Testis (tissue), 5 donors: ENCODE results near the gene ZNF613. TPM values are rescaled to one million over a fixed set of nuclear protein-coding genes. Genes with fewer than 3 reads are reported as not detected.

ENCODE experiments used
- DNase-seq: peaks from one replicate; pipeline ENCODE4 v3.0.0-alpha.2; 2019
- H3K27ac ChIP-seq, 2 donors: fragments of 200-600 bp; sonication (generic); one replicate each; pipeline ENCODE4 v1.5.1; 2019
- H3K27me3 ChIP-seq: fragments of 200-600 bp; sonication (generic); one replicate; pipeline ENCODE4 v1.5.1; 2019
- H3K36me3 ChIP-seq: fragments of 200-600 bp; sonication (generic); one replicate; pipeline ENCODE4 v1.5.1; 2017; ENCODE audit warnings: low read depth; ENCODE audit errors: missing control alignments
- H3K4me1 ChIP-seq: fragments of 200-600 bp; sonication (generic); one replicate; pipeline ENCODE4 v1.5.1; 2019
- H3K4me3 ChIP-seq, 2 donors: fragments of 200-600 bp; sonication (generic); one replicate each; pipeline ENCODE4 v1.5.1; 2017 to 2019
- H3K9me3 ChIP-seq: fragments of 200-600 bp; sonication (generic); one replicate; pipeline ENCODE4 v1.5.1; 2017
- CTCF ChIP-seq, 3 experiments: fragments of 450-650 bp in 2 of 3; fragments of 200-600 bp in 1 of 3; sonication (generic) in 1 of 3; IDR thresholded peaks; one replicate each; pipeline ENCODE4 v1.5.1; 2016 to 2019; ENCODE audit warnings: antibody characterized with exemption in 3 of 3, mild to moderate bottlenecking in 2 of 3, moderate library complexity in 1 of 3
- POLR2A ChIP-seq: fragments of 450-650 bp; IDR thresholded peaks from one replicate; pipeline ENCODE4 v1.6.1; 2017; ENCODE audit warnings: antibody characterized with exemption, mild to moderate bottlenecking, moderate library complexity
- WGBS, 2 donors: methylation state at CpG; one replicate each; pipeline ENCODE4 v1.1.5; 2018; 5-methylcytosine and 5-hydroxymethylcytosine counted together
- intact Hi-C: fragments of 100-400 bp; cut with DNase I; formaldehyde crosslinking; loops from one replicate; pipeline ENCODE4 v1.15.1; 2023; ENCODE audit warnings: low total_unique reads
- long read RNA-seq, 2 donors: transcript quantifications; one replicate each; lab custom pipeline, GENCODE V29; 2026
- polyA plus RNA-seq: library from polyadenylated mRNA; stranded (reverse); fragments of 350-450 nt; fragmentation: Illumina TruSeq; extraction: RNeasy Lipid Tissue Mini Kit (QIAGEN cat#74804); gene quantifications from one replicate; pipeline ENCODE4 v1.2.3, GENCODE V29; 2014; ENCODE audit warnings: low read depth, low replicate concordance; ENCODE audit not compliant: insufficient read depth
- total RNA-seq, 2 donors: library from RNA; depleted of rRNA; stranded (reverse); fragments of >200 nt; gene quantifications; one replicate each; pipeline ENCODE4 v1.2.3, GENCODE V29; 2016

Gene ZNF613
- 1 to 10 TPM; 9.2 to 9.4 TPM for total RNA-seq
- 2.8 TPM for polyA plus RNA-seq
- long read RNA-seq, donor 1 = 0 reads
- long read RNA-seq, donor 2, partial matches to known transcripts = 0 of 1 reads
- long read RNA-seq, donor 2, other reads (novel, unspliced or antisense) = 0 of 1 reads

- intact Hi-C loops = no loop called here
- 0% methylated on average over 51 to 52 of the region's 52 CpGs for whole genome bisulfite sequencing, 2 donors
These were observed at the start of gene ZNF613 for GRCh38 chr19:51926784-51927741. TSS of gene ZNF613 (plus strand) at chr19:51927472. CDS start at chr19:51936221, 8,749 bp downstream.

DNA sequence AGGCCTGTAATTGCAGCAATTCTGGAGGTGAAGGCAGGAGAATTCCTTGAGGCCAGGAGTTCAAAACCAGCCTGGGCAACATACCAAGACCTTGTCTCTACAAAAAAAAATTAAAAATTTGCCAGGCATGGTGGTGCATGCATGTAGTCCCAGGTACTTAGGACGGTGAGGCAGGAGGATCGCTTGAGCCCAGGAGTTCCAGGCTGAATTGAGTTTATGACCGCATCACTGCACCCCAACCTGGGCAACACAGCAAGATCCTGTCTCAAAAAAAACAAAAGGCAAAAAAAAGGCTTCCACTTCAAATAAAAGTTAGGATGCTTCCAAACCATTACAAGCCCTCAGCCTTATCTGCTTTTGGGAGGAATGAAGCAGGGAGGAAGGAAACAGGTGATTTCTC is 44.8 kb upstream of the ZNF613 start:
- H3K27me3 ChIP-seq = no peaks in the 10 kb centered on the region
- no peaks in the 10 kb centered on the region for H3K36me3 ChIP-seq
- no peak for DNase-seq
- 95 to 96% methylated on average over 3 of the region's 3 CpGs for WGBS, 2 donors
- H3K4me1 ChIP-seq = no peaks in the 10 kb centered on the region
- no peak overlapping the region for H3K4me3 ChIP-seq
- TF ChIP-seq POLR2A = no peak
- no peak for TF ChIP-seq CTCF (IDR thresholded peaks at IDR 0.05)
- H3K9me3 ChIP-seq = no peaks in the 10 kb centered on the region
- no peak overlapping the region for H3K27ac ChIP-seq
- intact Hi-C loops = no loop called here

More at GRCh38 chr19:51926784-51927741, at the start of gene ZNF613:
- Histone ChIP-seq H3K4me1 (peaks cover 3% of the 10 kb centered on the region), H3K27ac (peak within 1 kb of the TSS; percentile 88 to 90), H3K9me3 (peaks cover 4% of the 10 kb centered on the region), H3K36me3 (no peaks in the 10 kb centered on the region), H3K4me3 (peak within 1 kb of the TSS; percentile 80 to 95), H3K27me3 (no peaks in the 10 kb centered on the region)
- TF ChIP-seq CTCF (IDR thresholded peaks at IDR 0.05) = no peak
- no peak for TF ChIP-seq POLR2A
- DNase-seq = peak; percentile 96

GRCh38 chr19:51884713-51885112 is 42.6 kb upstream of the ZNF613 start:
- no peak overlapping the region for H3K27ac ChIP-seq
- no peaks in the 10 kb centered on the region for H3K27me3 ChIP-seq
- no peaks in the 10 kb centered on the region for H3K36me3 ChIP-seq
- TF ChIP-seq CTCF (IDR thresholded peaks at IDR 0.05) = no peak
- no peak for TF ChIP-seq POLR2A
- no peak overlapping the region for H3K4me3 ChIP-seq
- intact Hi-C loops = no loop called here
- 94 to 96% methylated on average over 2 of the region's 2 CpGs for WGBS, 2 donors
- no peak for DNase-seq
- no peaks in the 10 kb centered on the region for H3K9me3 ChIP-seq
- H3K4me1 ChIP-seq = no peaks in the 10 kb centered on the region

DNA sequence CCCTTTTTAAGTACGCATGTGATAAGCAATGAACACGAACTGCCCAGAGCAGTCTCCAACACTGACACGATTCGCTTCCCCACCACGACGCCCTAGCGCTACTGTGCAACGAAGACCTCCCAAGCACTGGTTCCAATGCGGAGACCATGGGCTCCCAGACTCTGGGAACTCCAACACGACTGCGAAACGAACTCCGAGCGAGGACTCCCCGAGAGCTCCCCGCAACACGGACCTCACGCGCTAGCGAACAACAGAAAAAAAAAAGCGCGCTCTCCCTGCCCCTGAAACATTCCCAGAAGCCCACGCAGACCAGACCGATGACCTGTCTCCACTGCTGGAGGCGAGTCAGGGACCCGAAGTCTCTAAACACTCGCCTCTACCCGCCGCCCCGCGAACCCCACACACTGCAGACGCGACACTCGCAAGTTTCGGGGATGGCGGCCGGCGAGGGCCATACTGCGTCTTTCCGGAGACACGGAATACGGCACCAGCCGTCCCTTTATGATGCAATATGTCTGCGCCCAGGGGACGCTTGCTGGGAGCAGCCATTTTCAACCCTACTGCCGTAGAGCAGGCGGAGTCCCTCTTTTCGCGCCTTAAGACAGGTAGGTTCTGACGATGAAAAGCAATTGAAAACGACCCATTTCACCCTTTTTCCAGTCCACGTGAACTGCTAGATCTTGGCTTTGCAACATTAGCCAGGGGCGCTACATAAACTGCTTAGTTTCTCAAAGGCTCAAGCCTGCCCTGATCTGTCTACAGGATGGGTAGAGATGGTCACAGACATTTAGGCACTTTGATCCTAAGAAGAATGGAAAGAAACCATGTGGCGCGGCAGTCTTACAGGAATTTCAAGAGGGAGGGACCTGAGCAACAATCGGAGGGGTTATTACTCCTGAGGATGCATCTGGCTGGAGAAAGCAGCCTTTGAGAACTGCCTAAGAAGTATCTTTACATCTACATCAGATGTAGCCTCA is 39.5 kb upstream of the ZNF613 start, which contains the start of gene ZNF577:
Gene ZNF577, minus strand, starts transcription at position 430 of the 977 bp plus-strand sequence. CDS start 7,569 bp downstream, outside the sequence.
- Histone ChIP-seq H3K36me3 (no peaks in the 10 kb centered on the region), H3K27me3 (no peaks in the 10 kb centered on the region), H3K27ac (peak within 1 kb of the TSS; percentile 58 to 63), H3K9me3 (no peaks in the 10 kb centered on the region), H3K4me3 (peak within 1 kb of the TSS; percentile 59 to 77), H3K4me1 (no peaks in the 10 kb centered on the region)
- intact Hi-C loops = no loop called here
- peak; percentile 97 for DNase-seq
- WGBS, 2 donors = 1 to 5% methylated on average over 20 to 56 of the region's 56 CpGs
- no peak for TF ChIP-seq CTCF (IDR thresholded peaks at IDR 0.05)
- no peak for TF ChIP-seq POLR2A
